Testis (tissue), 2 donors: ENCODE data around the gene MBP.

Experiments
- CTCF ChIP-seq, 3 experiments: fragments of 450-650 bp in 2 of 3; fragments of 200-600 bp in 1 of 3; sonication (generic) in 1 of 3; IDR thresholded peaks; one replicate each; pipeline ENCODE4 v1.5.1; 2016 to 2019; ENCODE audit warnings: antibody characterized with exemption in 3 of 3, mild to moderate bottlenecking in 2 of 3, moderate library complexity in 1 of 3
- POLR2A ChIP-seq: fragments of 450-650 bp; IDR thresholded peaks from one replicate; pipeline ENCODE4 v1.6.1; 2017; ENCODE audit warnings: antibody characterized with exemption, mild to moderate bottlenecking, moderate library complexity

DNA sequence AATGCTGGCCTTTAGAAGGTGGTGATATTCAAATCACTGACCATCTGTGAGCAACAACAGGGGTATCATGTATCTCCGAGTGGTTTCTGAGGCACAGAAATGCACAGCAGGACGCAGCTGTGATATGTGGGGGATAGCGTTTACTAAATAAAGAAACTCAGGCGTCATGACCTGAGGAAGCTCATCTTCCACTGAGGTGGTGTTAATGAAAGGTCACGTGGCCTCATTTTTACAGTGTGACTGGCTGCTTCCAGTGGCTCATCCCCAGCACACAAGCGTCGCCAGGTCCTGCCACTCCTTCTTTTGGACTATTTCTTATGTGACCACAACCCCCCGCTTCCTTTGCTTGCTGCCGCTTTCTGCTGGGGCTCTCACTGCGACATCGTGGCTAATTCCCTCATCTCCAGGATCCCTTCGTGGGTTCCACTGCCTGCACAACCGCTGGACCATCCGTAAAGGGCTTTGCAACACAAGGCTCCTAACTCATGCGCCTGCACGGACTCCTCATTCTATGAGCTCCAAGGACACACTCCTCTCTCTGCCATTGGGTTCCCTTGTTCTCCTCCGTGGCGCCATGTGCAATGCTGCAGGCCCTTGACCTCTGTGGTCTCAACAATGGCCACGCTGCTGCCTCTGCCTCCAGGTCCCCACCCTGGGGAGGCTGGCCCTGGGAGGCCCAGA is 109.3 kb downstream of the MBP start:
- no peak for TF ChIP-seq POLR2A
- no peak for TF ChIP-seq CTCF (IDR thresholded peaks at IDR 0.05)
